H1 (cell line): ENCODE data around the gene SPPL2B. TPM values are rescaled to one million over a fixed set of nuclear protein-coding genes. Genes with fewer than 3 reads are reported as not detected.

ENCODE experiments used
- CTCF ChIA-PET: fragments of 300-600 bp; sonication (Branson Sonifier 250); formaldehyde crosslinking; loops from one replicate; lab custom pipeline; 2021; ENCODE audit not compliant: partially characterized antibody; lab: Charles Lee
- POLR2A ChIA-PET: fragments of 300-600 bp; sonication (Branson Sonifier 250); formaldehyde crosslinking; loops from one replicate; lab custom pipeline; 2021; ENCODE audit warnings: inconsistent platforms; ENCODE audit not compliant: partially characterized antibody; lab: Charles Lee
- DNase-seq, 2 experiments: peaks; one replicate each; pipeline versions ENCODE4 v3.0.0 to v3.0.0-alpha.2; 2010 to 2022; ENCODE audit warnings: low spot score in 2 of 2, low read depth in 1 of 2, mixed read lengths in 1 of 2
- FAIRE-seq: peaks from 2 replicates; lab custom pipeline; 2011; peaks lifted over from hg19 to GRCh38; lab: Jason Lieb, UNC
- H2AFZ ChIP-seq: 2 replicates; pipeline ENCODE4 v1.8.1; 2012; ENCODE audit warnings: low read length, inconsistent platforms
- H2AK5ac ChIP-seq: 2 replicates; pipeline ENCODE4 v1.6.1; 2013; ENCODE audit warnings: low read depth, low read length
- H2BK120ac ChIP-seq: replicated peaks from 2 replicates; pipeline ENCODE3; 2013; ENCODE audit warnings: low read depth, low read length, inconsistent platforms
- H2BK12ac ChIP-seq: 2 replicates; pipeline ENCODE4 v1.6.1; 2013; ENCODE audit warnings: low read depth, low read length
- H2BK15ac ChIP-seq: 2 replicates; pipeline ENCODE4 v1.6.1; 2013; ENCODE audit warnings: low read length
- H2BK20ac ChIP-seq: 2 replicates; pipeline ENCODE4 v1.6.1; 2013; ENCODE audit warnings: low read length
- H2BK5ac ChIP-seq: 2 replicates; pipeline ENCODE4 v1.6.1; 2013; ENCODE audit warnings: low read depth, low read length
- H3K14ac ChIP-seq: 2 replicates; pipeline ENCODE4 v1.6.1; 2013; ENCODE audit warnings: inconsistent platforms; ENCODE audit not compliant: insufficient read length
- H3K18ac ChIP-seq: 2 replicates; pipeline ENCODE4 v1.6.1; 2013; ENCODE audit warnings: low read length; ENCODE audit errors: extremely low read depth
- H3K23ac ChIP-seq: 2 replicates; pipeline ENCODE4 v1.6.1; 2013; ENCODE audit warnings: inconsistent platforms; ENCODE audit not compliant: insufficient read length
- H3K23me2 ChIP-seq: 2 replicates; pipeline ENCODE4 v1.6.1; 2013; ENCODE audit warnings: low read depth, low read length
- H3K27ac ChIP-seq: 2 replicates; pipeline ENCODE4 v1.6.1; 2011; ENCODE audit warnings: low read depth, low read length, inconsistent platforms
- H3K27me3 ChIP-seq, 4 experiments: replicated peaks in 1 of 4; 1 replicate in 1 of 4; 2 replicates in 3 of 4; pipeline versions ENCODE4 v1.6.1 to v1.8.1; 2011 to 2013; ENCODE audit warnings: low read length in 3 of 4, mild to moderate bottlenecking in 3 of 4, inconsistent platforms in 2 of 4, mixed read lengths in 2 of 4, moderate library complexity in 1 of 4; ENCODE audit not compliant: control insufficient read depth in 3 of 4, insufficient read depth in 3 of 4; ENCODE audit errors: extremely low read depth in 1 of 4
- H3K36me3 ChIP-seq, 4 experiments: 2 replicates each; pipeline versions ENCODE4 v1.6.1 to v1.8.1; 2011 to 2013; ENCODE audit warnings: mild to moderate bottlenecking in 4 of 4, low read length in 3 of 4, moderate library complexity in 2 of 4, control low read depth in 1 of 4, inconsistent platforms in 1 of 4; ENCODE audit not compliant: insufficient read depth in 4 of 4, control insufficient read depth in 2 of 4
- H3K4ac ChIP-seq: replicated peaks from 2 replicates; pipeline ENCODE3; 2013; ENCODE audit warnings: low read length, low read depth, mixed read lengths, inconsistent platforms; ENCODE audit not compliant: insufficient read length
- H3K4me1 ChIP-seq, 4 experiments: replicated peaks in 1 of 4; 1 replicate in 1 of 4; 2 replicates in 3 of 4; pipeline versions ENCODE4 v1.6.1 to v1.8.1; 2011 to 2013; ENCODE audit warnings: low read length in 3 of 4, inconsistent platforms in 2 of 4, mixed read lengths in 1 of 4; ENCODE audit not compliant: insufficient read depth in 4 of 4, control insufficient read depth in 3 of 4
- H3K4me2 ChIP-seq, 2 experiments: 2 replicates each; pipeline versions ENCODE4 v1.6.1 to v1.8.1; 2011 to 2013; ENCODE audit warnings: low read depth in 2 of 2, low read length in 2 of 2, control low read depth in 1 of 2, inconsistent platforms in 1 of 2, mild to moderate bottlenecking in 1 of 2; ENCODE audit not compliant: insufficient read depth in 1 of 2
- H3K4me3 ChIP-seq, 4 experiments: fragments of 200-600, 300-600 bp in 1 of 4; sonication (generic), shearing (Covaris generic), sonication (Bioruptor Twin) in 1 of 4; 2 replicates each; pipeline versions ENCODE4 v1.5.1 to v1.8.1; 2011 to 2016; ENCODE audit warnings: low read length in 4 of 4, low read depth in 3 of 4, control low read depth in 2 of 4, inconsistent platforms in 2 of 4, mild to moderate bottlenecking in 2 of 4, mixed read lengths in 1 of 4, moderate library complexity in 1 of 4; ENCODE audit not compliant: insufficient read depth in 2 of 4; ENCODE audit errors: extremely low read depth in 1 of 4
- H3K56ac ChIP-seq: replicated peaks from 2 replicates; pipeline ENCODE3; 2013; ENCODE audit warnings: low read depth, mild to moderate bottlenecking, mixed read lengths, low read length, inconsistent platforms; ENCODE audit not compliant: insufficient read length
- H3K79me1 ChIP-seq: 2 replicates; pipeline ENCODE4 v1.6.1; 2013; ENCODE audit warnings: low read depth, low read length, control low read depth
- H3K79me2 ChIP-seq, 2 experiments: 2 replicates each; pipeline versions ENCODE4 v1.6.1 to v1.8.1; 2012 to 2013; ENCODE audit warnings: low read length in 2 of 2, mild to moderate bottlenecking in 2 of 2, inconsistent platforms in 1 of 2; ENCODE audit not compliant: insufficient read depth in 2 of 2, control insufficient read depth in 1 of 2
- H3K9ac ChIP-seq, 4 experiments: replicated peaks in 1 of 4; 1 replicate in 1 of 4; 2 replicates in 3 of 4; pipeline versions ENCODE4 v1.6.1 to v1.8.1; 2011 to 2013; ENCODE audit warnings: low read depth in 3 of 4, low read length in 3 of 4, control low read depth in 2 of 4, mild to moderate bottlenecking in 2 of 4, moderate library complexity in 2 of 4, inconsistent platforms in 1 of 4; ENCODE audit errors: extremely low read depth in 1 of 4
- H3K9me3 ChIP-seq, 2 experiments: 2 replicates each; pipeline versions ENCODE4 v1.6.1 to v1.8.1; 2012 to 2013; ENCODE audit warnings: mild to moderate bottlenecking in 2 of 2, moderate library complexity in 2 of 2, control low read depth in 1 of 2, inconsistent platforms in 1 of 2, low read depth in 1 of 2, low read length in 1 of 2, mixed read lengths in 1 of 2; ENCODE audit not compliant: insufficient read depth in 2 of 2
- H4K20me1 ChIP-seq, 2 experiments: replicated peaks in 1 of 2; 2 replicates each; pipeline versions ENCODE3 to v1.8.1; 2011 to 2013; ENCODE audit warnings: inconsistent platforms in 2 of 2, low read length in 2 of 2, mild to moderate bottlenecking in 1 of 2; ENCODE audit not compliant: insufficient read depth in 2 of 2, control insufficient read depth in 1 of 2
- H4K5ac ChIP-seq: 2 replicates; pipeline ENCODE4 v1.6.1; 2013; ENCODE audit warnings: low read length, low read depth, mixed read lengths, inconsistent platforms; ENCODE audit not compliant: insufficient read length
- H4K8ac ChIP-seq: 2 replicates; pipeline ENCODE4 v1.8.0; 2013; ENCODE audit warnings: mild to moderate bottlenecking, moderate library complexity, low read length, inconsistent platforms; ENCODE audit not compliant: insufficient read depth; ENCODE audit errors: extremely low read depth
- H4K91ac ChIP-seq: replicated peaks from 2 replicates; pipeline ENCODE3; 2013; ENCODE audit warnings: low read length, mixed read lengths, inconsistent platforms; ENCODE audit not compliant: insufficient read length
- BACH1 ChIP-seq: IDR thresholded peaks from 2 replicates; pipeline ENCODE4 v1.6.1; 2012; ENCODE audit warnings: low read length, improper control_type of control experiment
- CREB1 ChIP-seq: IDR thresholded peaks from 2 replicates; pipeline ENCODE4 v1.6.1; 2012; ENCODE audit warnings: inconsistent platforms
- GTF2F1 ChIP-seq: IDR thresholded peaks from 2 replicates; pipeline ENCODE4 v1.6.1; 2012; ENCODE audit warnings: low read depth, low read length, improper control_type of control experiment, borderline replicate concordance
- JUN ChIP-seq: IDR thresholded peaks from 2 replicates; pipeline ENCODE4 v1.6.1; 2011; ENCODE audit warnings: low read depth, mild to moderate bottlenecking, improper control_type of control experiment, low read length
- KDM5A ChIP-seq: fragments of 200-600 bp; IDR thresholded peaks from 2 replicates; pipeline ENCODE4 v1.7.1; 2012; ENCODE audit warnings: mild to moderate bottlenecking, low read length, inconsistent platforms, mixed read lengths
- POU5F1 ChIP-seq: IDR thresholded peaks from 2 replicates; pipeline ENCODE4 v1.6.1; 2011; ENCODE audit warnings: low read depth, mild to moderate bottlenecking, low read length, moderate library complexity
- RAD21 ChIP-seq, 2 experiments: IDR thresholded peaks in 1 of 2; conservative IDR thresholded peaks in 1 of 2; 2 replicates each; pipeline ENCODE4 v1.6.1; 2011; ENCODE audit warnings: low read depth in 2 of 2, low read length in 2 of 2, improper control_type of control experiment in 1 of 2, inconsistent platforms in 1 of 2, mild to moderate bottlenecking in 1 of 2, moderate library complexity in 1 of 2
- RFX5 ChIP-seq: IDR thresholded peaks from 2 replicates; pipeline ENCODE4 v1.6.1; 2011; ENCODE audit warnings: low read depth, low read length, improper control_type of control experiment, borderline replicate concordance
- SP2 ChIP-seq: IDR thresholded peaks from 2 replicates; pipeline ENCODE4 v1.6.1; 2012; ENCODE audit warnings: mild to moderate bottlenecking, low read length, inconsistent platforms
- WGBS, 2 experiments: shearing (Covaris generic) in 1 of 2; methylation state at CpG; one replicate each; pipeline versions ENCODE4 v1.1.6 to v1.1.7; 2013 to 2015; ENCODE audit warnings: low lambda C conversion rate in 2 of 2, mixed read lengths in 2 of 2, inconsistent platforms in 1 of 2, low coverage in 1 of 2, missing lambda C conversion rate in 1 of 2; ENCODE audit not compliant: insufficient replicate concordance in 2 of 2, insufficient coverage in 1 of 2, insufficient read length in 1 of 2; ENCODE audit errors: extremely low coverage in 1 of 2, missing lambda C conversion rate in 1 of 2; 5-methylcytosine and 5-hydroxymethylcytosine counted together
- polyA plus RNA-seq, 7 experiments: library from polyadenylated mRNA; depleted of rRNA in 3 of 7; stranded (reverse) in 5 of 7; unstranded in 2 of 7; fragments of >200 nt in 5 of 7; fragments of 200-250 nt in 2 of 7; gene quantifications; 1 replicate in 5 of 7; 2 replicates in 1 of 7; 4 replicates in 1 of 7; pipeline versions ENCODE4 v1.2.1 to v1.2.3, GENCODE V29; 2011 to 2013; ENCODE audit warnings: missing spikeins in 2 of 7, mixed read lengths in 2 of 7
- total RNA-seq: library from RNA; stranded (reverse); fragmentation: NEBNext Ultra II Directional; extraction: Animal tissue kit (Norgen Biotek cat#: 25700); gene quantifications from 2 replicates; pipeline ENCODE4 v1.2.1, GENCODE V29; 2021
- TF ChIP-seq, protein P1 (sequence below): IDR thresholded peaks from 2 replicates; pipeline ENCODE4 v1.6.1; 2012; ENCODE audit warnings: inconsistent platforms
- TF ChIP-seq, protein P2 (sequence below): IDR thresholded peaks from 2 replicates; pipeline ENCODE4 v1.6.1; 2011; ENCODE audit warnings: low read length, improper control_type of control experiment

Gene SPPL2B
- total and polyA plus RNA-seq, 2 of the 8 experiments (the other 6 are each of a cell fraction or from before 2014, with no cell fraction given) = 34.8 to 55.7 TPM

DNA sequence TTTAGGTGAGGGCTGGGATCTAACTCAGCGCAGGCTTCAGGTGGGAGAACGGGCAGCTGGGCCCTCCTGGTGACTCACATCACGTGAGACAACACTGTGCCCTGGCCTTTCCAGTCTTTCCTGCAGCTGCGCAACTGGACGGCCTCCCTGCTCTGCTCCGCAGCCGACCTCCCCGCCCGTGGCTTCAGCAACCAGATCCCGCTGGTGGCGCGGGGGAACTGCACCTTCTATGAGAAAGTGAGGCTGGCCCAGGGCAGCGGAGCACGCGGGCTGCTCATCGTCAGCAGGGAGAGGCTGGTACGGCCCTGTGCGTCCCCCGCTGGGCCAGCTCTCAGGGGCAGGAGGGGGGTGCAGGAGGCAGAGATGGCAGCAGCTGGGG is 8.8 kb downstream of the SPPL2B start:
- Histone ChIP-seq H2AFZ (no peak overlapping the region), H3K18ac (no peak overlapping the region), H4K91ac (no peak overlapping the region), H2BK5ac (0 out of 2 replicates have a peak overlapping the region, but pooled peaks have one; percentile 82), H3K36me3 (peaks cover 2 to 23% (median 6%) of the 10 kb centered on the region in 4 experiments; a peak in 3 of 8 replicates), H3K9me3 (peaks cover 0 to 5% of the 10 kb centered on the region in 2 experiments; a peak in 1 of 4 replicates), H3K4me3 (no peak overlapping the region), H3K23me2 (peaks cover 3% of the 10 kb centered on the region; the same call in 1 of the 2 replicates), H3K79me1 (peaks cover 31% of the 10 kb centered on the region), H3K4me1 (peaks cover 0 to 9% (median 2%) of the 10 kb centered on the region in 4 experiments; a peak in 4 of 7 replicates), H2BK20ac (no peak overlapping the region), H3K79me2 (peaks cover 9 to 36% of the 10 kb centered on the region in 2 experiments), H3K27me3 (no peaks in the 10 kb centered on the region), H3K4me2 (no peak overlapping the region), H3K14ac (no peak overlapping the region), H4K8ac (peak overlapping the region; percentile 28), H4K20me1 (peaks cover 10 to 32% of the 10 kb centered on the region in 2 experiments), H2BK120ac (no peak overlapping the region), H3K9ac (no peak overlapping the region), H2BK15ac (no peak overlapping the region), H4K5ac (no peak overlapping the region), H3K23ac (no peak overlapping the region), H2AK5ac (no peak overlapping the region), H3K56ac (no peak overlapping the region), H2BK12ac (no peak overlapping the region), H3K27ac (no peak overlapping the region), H3K4ac (no peak overlapping the region)
- WGBS, 2 experiments = 77% methylated on average over 18 of the region's 19 CpGs; no CpG with 5 or more reads in 1 of the 2 experiments
- DNase-seq (peak in 1 of 2 experiments; percentile 77), FAIRE-seq (no peak)
- ChIA-PET POLR2A (interaction anchor here (0.7 to 3.1 kb wide), 8 partner anchors 10 to 102 kb away, joined by 3 to 11 read pairs (median 4); partner anchors contain the start of genes LSM7, PLEKHJ1 and SPPL2B), CTCF (interaction anchor here (1.0 to 1.6 kb wide), 8 partner anchors 9 to 299 kb away, joined by 3 to 6 read pairs (median 3); partner anchors contain the start of genes LSM7 and SPPL2B)
- TF ChIP-seq BACH1 (no peak), RFX5 (no peak), CREB1 (no peak), JUN (no peak), KDM5A (no peak), GTF2F1 (no peak), SP2 (no peak), POU5F1 (no peak), RAD21 (IDR thresholded peaks at IDR 0.05 in 1 of 2, conservative IDR thresholded peaks at IDR 0.05 in 1 of 2; ENCODE audit: low read depth in 2 of 2, low read length in 2 of 2) (peak; percentile 8 to 23; a peak in 2 of 4 replicates)
- TF ChIP-seq, protein P1, sequence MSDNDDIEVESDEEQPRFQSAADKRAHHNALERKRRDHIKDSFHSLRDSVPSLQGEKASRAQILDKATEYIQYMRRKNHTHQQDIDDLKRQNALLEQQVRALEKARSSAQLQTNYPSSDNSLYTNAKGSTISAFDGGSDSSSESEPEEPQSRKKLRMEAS = peak; percentile 64; the same call in 1 of the 2 replicates
- TF ChIP-seq, protein P2, sequence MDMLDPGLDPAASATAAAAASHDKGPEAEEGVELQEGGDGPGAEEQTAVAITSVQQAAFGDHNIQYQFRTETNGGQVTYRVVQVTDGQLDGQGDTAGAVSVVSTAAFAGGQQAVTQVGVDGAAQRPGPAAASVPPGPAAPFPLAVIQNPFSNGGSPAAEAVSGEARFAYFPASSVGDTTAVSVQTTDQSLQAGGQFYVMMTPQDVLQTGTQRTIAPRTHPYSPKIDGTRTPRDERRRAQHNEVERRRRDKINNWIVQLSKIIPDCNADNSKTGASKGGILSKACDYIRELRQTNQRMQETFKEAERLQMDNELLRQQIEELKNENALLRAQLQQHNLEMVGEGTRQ = no peak
